ENCODE measurements around the gene RGPD6.
"Not testable (repeated sequence)": the region's sequence is repeated elsewhere in the genome, so short reads cannot be mapped to it uniquely, and the experiment has no call there.

RGPD6 gene

DNA sequence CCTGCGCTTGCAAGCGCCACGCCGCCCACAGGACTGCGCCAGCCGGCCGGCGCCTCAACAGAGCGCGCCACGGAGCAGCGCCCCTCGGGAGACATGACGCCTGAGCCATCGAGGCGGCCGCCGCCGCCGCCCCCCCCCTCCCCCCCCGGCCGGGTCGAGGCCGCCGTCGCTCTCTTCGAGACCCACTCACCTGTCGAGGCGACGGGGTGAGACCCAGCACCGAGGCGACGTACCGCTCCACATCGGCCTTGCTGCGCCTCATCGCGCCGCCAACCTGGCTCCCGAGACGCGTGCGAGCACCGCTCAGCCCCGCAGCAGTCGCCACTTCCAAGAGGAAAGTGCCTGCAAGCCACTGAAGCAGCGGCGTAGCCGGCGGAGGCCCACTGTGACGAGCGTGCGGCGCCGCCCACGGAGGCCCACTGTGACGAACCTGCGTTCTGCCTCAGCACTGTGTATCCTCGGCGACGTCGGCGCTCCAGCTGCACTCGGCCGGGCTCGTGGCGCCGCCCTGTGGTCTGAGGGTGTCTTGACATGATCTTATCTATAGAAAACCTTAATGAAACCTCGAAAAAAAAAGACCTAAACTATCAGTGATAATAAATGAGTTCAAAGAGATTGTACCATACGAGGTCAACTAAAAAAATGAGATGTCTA, at the start of gene RGPD6:
TSS of gene RGPD6 (minus strand) at position 460 of the 654 bp plus-strand sequence. CDS start at position 262, 198 bp downstream.
- not testable (repeated sequence) for DNase-seq (ENCODE audit: low spot score)

DNA sequence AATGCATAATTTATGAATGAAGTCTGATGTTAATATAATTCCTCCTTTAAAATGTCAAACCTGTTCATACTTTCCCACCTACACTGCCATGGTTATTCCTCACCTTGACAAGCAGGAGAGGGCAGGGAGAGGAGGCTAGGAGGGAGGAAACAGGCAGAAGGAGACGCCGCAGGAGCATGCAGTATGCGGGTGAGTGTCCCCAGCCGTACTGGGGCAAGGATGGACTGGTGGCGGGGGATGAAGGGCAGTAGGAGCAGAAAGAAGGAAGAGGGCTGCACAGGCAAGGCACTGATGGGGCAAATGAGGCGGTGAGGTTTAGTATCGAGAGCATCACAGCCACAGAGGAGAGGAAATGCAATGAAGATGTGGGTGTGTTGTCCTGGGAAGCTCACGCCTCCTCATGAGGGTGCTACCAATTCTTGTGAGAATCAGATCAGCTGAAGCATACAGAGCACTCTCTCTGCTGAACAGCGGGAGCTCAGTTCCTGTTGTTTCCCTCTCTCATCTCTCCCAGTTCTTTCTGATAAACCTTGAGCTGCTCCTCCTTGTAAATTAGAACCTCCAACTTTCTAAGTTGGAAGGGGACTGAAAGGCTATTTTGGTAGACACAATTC, 42.4 kb upstream of the RGPD6 start:
- DNase-seq (ENCODE audit: low spot score) = not testable (repeated sequence)

DNA sequence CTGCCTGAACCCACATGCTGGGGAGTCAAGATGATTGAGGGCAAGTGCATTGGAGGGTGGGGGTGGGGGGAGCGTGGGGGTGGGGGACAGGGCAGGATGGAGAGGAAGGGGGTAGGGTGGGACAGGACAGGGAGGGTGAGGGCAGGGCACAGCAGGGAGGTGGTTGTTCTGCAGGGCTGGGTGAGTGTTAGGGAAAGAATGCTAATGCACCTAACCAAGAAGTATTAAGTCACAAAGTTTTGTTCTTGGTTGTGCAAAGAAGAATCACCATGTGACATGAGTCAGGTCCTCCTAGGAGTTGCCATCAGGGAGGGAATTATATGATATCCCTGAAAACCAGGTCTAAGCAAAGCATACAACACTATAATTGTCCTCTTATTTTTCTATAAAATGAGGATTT, 36.9 kb upstream of the RGPD6 start:
- not testable (repeated sequence) for DNase-seq (ENCODE audit: low spot score)

DNA sequence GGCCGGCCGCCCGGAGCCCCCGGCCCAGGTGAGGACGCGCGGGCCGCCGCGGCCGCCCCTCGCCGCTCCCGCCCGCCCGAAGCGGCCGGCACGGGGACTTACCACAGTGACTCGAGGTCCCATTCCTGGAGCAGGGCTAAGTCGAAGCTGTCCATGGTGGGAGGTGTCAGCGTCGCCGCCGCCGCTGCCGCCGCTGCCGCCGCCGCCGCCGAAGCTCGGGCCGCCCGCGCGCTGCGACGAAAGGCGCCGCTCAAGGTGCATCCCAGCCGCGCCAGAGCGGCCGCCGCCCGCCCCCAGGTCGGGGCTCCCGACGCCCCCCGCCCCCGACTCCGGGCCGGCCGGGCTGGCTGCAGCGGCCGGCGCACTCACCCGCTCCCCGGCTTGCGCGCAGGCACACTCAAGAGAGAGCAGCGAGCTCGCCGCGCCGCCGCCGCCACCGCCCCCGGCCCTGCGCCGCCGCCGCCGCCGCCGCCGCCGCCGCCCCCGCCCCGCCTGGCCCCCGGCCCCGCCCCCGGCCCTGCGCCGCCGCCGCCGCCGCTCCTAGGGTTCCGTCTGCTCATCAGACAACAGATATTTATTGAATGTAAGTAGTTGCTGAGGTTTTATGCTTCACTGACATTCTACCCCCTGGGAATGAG, 33.7 kb upstream of the RGPD6 start:
- not testable (repeated sequence) for DNase-seq (ENCODE audit: low spot score)

DNA sequence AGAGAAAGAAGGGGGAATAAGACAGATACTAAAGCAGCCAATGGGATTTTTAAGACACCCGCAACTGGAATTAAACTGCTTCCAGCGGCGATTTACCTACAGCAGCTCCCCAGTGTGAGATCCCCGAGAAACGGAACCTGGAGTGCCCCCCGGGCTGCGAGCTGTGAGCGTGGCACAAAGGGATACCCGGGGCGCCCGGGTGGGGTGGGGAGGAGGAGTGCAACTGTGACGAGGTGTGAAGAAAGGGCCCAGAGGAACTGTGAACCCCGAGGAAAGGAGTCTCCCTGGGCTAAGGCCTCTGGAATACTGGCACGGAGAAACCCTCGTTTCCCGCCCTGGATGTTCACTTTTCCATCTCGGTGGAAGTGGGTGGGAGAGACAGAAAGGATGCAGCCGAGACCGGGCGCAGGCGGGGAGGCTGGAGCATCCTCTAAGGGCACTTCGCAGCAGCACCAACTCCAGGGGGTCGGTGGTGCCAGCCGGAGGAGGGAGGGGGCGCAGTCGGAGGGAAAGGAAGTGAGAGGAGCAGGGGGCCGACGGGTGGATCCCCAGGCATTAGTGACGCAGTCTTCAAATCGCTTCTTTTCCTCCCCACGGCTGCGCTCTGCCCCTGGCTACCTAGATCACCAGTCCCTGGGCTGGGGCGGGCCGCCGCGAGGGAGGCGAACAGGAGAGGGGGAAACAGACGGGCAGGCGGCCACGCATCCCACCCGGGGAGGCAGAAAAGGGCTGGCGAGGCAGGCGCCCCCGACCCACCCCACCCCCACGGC, 33.0 kb upstream of the RGPD6 start:
- DNase-seq (ENCODE audit: low spot score) = not testable (repeated sequence)

DNA sequence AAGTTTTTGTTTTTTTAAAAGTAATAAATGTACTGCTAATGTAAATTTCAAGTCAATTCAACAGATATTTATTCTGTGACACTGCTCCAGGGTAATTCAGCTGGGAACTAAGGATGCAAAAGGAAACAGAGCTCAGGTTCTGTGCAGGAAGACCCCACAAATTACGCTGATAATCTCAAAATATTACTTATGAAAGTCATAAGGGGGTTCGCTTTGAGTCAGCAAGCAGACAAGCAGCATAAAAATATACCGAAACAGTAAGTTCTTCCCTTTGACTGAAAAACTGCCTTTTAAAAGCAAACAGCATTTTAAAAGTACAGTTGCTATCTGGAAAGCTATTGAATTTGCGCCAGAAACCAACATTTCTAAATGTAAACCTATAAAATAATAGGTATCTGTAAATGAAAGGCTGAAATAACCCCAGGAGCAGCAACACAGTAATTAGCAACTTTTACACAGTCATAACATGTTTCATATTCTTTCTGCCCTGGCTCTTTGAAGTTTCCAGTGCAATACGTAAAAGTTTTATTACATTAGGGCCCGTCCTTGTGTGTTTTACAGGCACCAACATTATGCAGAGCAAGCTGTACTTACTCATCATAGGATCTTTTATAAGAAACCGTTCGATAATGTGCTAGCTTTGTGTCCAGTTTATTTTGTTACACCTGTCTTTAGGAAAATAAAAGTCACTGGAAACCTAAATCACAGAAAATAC, 31.9 kb upstream of the RGPD6 start:
- DNase-seq (ENCODE audit: low spot score) = not testable (repeated sequence)

GRCh38 chr2:110605057-110605456, 28.0 kb upstream of the RGPD6 start:
- not testable (repeated sequence) for DNase-seq (ENCODE audit: low spot score)

GRCh38 chr2:110603917-110604591, 27.0 kb upstream of the RGPD6 start:
- DNase-seq (ENCODE audit: low spot score) = not testable (repeated sequence)

DNA sequence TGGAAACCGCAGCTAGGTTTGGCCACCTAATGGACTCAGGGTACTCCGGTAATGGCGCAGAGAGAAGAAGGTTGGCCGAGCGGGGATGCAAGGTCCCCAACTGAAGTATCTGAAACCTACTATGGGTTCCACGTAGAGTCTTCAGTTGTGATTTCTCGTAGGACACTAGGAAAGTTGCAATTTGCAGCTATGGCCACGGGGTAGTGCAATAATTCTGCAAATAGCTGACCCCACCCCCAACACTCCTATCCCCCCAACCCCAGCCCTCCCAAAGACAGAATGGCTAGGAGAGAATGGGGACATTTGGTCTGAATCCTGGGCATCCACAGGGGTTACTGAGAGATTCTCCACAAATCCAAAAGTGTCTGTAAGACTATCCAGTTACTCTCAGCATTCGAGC, 25.1 kb upstream of the RGPD6 start:
- DNase-seq (ENCODE audit: low spot score) = not testable (repeated sequence)

DNA sequence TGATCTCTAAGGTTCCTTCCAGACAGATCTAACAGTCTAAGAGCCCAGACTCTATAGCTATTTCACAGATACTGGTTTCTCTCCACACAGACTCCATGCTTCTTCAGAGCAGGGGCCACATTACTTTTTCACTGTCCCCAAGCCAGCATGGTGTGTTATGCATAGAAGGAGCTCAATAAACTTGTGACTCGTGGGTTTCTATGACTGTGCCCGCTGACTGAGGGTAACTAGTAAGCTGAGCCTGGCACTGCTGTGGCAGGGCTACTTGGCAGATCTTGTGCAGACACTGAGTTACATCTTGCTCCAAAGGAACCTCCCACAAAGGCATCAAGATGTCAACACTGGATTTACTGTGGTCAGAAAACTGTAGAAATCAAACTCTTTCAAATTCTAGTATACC, 15.0 kb upstream of the RGPD6 start:
- not testable (repeated sequence) for DNase-seq (ENCODE audit: low spot score)

GRCh38 chr2:110589677-110590330, 12.8 kb upstream of the RGPD6 start:
- not testable (repeated sequence) for DNase-seq (ENCODE audit: low spot score)

DNA sequence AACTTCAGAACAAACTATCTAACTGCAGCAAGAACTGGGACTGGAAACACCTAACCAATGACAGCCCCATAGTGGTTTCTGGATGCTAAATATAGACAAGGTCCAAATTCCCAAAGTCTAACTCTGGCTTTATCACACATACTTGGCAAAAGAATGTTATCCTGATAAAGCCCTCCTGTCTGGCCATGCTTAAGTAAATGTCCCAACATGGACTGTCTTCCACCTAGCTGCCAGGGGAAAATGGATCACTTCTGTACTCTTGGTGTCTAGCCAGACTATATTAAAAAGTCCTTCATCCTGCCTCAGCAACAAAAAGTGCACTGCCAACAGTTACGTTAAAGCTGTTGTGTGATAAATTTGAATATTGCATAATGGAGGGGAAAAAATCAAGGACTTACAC, 11.5 kb upstream of the RGPD6 start:
- not testable (repeated sequence) for DNase-seq (ENCODE audit: low spot score)

DNA sequence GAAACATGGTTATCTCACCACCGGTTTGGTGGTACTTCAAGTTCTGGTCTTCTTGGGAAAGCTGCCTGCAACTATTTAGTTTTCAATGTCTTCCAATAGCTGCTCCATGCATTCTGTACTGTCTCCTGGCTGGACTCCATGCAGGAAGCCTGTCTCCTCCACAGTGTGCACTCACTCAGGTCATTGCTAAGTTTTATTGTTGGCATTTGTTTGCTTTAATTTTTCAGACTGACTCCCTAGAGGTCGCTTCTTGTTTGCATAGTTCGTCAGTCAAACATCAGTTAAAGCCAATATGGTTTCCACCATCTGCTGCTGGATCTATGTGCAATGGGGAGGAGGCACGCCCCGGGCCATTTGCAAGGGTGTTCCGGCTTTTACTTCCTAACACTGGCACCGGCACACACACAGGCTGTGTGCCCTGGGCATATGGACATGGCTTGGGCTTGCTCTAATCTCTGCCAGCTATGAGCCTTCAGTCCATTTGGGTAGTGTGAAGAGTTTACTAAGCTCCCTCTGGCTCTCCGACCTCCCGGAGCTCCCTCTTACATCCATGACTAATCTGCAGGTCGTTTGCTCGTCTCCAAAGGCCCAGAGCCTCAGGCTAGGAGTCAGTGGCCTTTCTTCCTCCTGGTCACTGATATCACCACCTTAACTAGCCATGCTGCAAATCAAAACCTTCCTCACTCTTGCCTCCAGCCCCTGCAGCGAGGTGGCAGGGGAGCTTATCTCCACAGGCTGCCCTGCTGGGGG, 2.4 kb upstream of the RGPD6 start:
- not testable (repeated sequence) for DNase-seq (ENCODE audit: low spot score)

DNA sequence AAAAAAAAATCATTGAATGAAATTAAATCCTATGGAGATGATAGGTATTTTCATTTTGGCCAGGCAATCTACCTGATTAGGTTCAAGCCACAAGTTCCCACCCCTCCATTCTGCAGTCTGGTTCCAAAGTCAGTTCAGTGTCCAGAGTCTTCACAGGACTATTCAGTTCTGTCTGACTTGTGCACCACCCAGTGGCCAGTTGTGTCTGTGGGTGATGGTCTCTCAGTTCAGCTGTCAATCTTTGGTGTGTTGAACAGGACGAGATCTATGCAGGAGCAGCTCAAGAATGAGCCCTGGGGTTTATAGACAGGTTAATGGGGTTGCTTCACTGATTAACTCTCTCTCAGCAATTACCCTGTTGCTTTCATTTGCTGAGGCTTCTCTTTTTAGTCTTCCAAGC, 1.4 kb upstream of the RGPD6 start:
- not testable (repeated sequence) for DNase-seq (ENCODE audit: low spot score)

DNA sequence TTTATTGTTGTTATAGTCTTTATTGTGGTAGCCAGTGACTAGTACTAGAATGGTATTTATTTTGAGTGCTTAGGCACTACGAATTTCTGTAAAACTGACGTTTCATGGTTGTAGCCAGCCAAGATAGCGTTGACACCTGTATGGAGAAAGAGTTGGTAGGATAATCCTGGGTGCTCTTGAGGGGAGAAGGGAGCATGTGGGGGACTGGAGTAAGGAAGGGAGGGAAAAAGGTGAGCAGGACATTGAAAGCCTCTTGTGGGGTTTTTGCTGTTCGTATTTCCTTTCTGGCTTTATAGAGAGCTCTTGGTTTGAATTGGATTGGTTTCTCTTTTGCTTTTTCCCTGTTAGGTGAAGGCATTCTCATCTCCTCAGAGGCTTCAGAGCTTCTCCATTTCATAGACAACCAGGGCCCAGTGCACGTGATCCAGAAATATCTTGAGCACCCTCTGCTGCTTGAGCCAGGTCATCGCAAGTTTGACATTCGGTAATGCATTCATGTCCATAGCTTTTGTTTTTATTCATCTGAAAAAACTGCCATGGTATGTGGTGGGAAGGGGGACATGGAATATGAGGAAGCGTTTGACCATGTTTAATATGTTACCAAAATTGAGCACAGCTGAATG, 77.2 kb downstream of the RGPD6 start:
- DNase-seq (ENCODE audit: low spot score) = not testable (repeated sequence)

- DNase-seq (ENCODE audit: low spot score) = not testable (repeated sequence)
Observed at GRCh38 chr2:110496027-110496426, 81.0 kb downstream of the RGPD6 start.

DNA sequence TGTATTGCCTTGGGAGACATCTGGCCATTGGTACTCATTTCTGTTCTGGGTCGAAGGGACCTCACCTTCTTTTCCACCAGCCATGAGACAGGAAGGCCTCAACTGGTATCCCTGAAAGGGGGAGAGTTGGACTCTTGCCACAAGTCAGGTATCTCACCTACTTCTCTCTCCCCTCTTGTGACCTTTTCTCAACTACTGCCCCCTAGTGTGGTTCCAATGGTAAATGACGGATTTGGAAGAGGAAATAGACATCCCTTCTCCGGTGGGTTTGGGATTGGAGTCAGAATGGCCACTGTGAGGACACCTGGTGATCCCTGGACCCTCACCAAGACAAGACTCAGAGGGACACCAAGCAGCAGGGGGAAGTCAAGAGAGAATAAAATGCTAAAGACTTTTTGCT, 82.5 kb downstream of the RGPD6 start:
- not testable (repeated sequence) for DNase-seq (ENCODE audit: low spot score)

- DNase-seq (ENCODE audit: low spot score) = not testable (repeated sequence)
Observed at GRCh38 chr2:110488991-110489390, 88.0 kb downstream of the RGPD6 start.

DNA sequence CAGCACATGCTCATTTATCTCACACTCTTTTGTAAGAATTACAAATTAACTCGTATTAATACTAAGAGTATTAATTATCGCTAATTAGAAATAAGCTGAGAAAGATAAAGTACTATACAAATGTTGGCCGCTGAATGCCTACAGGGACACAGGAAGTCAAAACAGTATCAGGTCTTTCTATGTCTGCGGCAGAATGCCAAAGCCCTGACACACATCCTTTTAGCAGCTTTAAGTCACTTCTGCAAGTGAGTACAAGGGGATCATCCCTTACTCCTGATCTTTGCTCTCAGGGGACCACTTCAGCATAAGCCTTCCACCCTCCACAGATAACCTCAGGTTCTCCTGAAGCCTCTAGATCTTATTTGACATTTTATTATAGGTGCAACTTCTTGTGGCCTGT, 94.3 kb downstream of the RGPD6 start:
- DNase-seq (ENCODE audit: low spot score) = not testable (repeated sequence)

Data from pons (tissue), 1 donor.